WERI-Rb-1 (cell line): ENCODE data around the gene TRIP13.
"Not testable (repeated sequence)": the region's sequence is repeated elsewhere in the genome, so short reads cannot be mapped to it uniquely, and the experiment has no call there.

ENCODE experiments used
- DNase-seq: peaks from one replicate; pipeline ENCODE4 v3.0.0-alpha.2; 2020
- H3K27ac ChIP-seq: fragments of 250-450 bp; sonication (Bioruptor Pico); 2 replicates; pipeline ENCODE4 v1.5.1; 2020; ENCODE audit warnings: mild to moderate bottlenecking, moderate library complexity
- H3K27me3 ChIP-seq: fragments of 250-450 bp; sonication (Bioruptor Pico); 2 replicates; pipeline ENCODE4 v1.5.1; 2021; ENCODE audit warnings: mild to moderate bottlenecking, low read depth, moderate library complexity; ENCODE audit not compliant: insufficient read depth, severe bottlenecking
- H3K36me3 ChIP-seq: fragments of 250-450 bp; sonication (Bioruptor Pico); 2 replicates; pipeline ENCODE4 v1.5.1; 2020; ENCODE audit warnings: mild to moderate bottlenecking, moderate library complexity
- H3K4me3 ChIP-seq: 2 replicates; pipeline ENCODE4 v1.5.1; 2011; ENCODE audit warnings: low read depth, mild to moderate bottlenecking, control low read depth, low read length
- H3K9me3 ChIP-seq: fragments of 250-450 bp; sonication (Bioruptor Pico); 2 replicates; pipeline ENCODE4 v1.5.1; 2021; ENCODE audit warnings: mild to moderate bottlenecking, moderate library complexity; ENCODE audit not compliant: severe bottlenecking
- TF ChIP-seq, protein P1 (sequence below): IDR thresholded peaks from 2 replicates; pipeline ENCODE4 v1.5.1; 2011; ENCODE audit warnings: low read depth, mild to moderate bottlenecking, control low read depth, inconsistent platforms, low read length

TRIP13 gene

GRCh38 chr5:892394-893136 is at the start of gene TRIP13, which contains the start of gene BRD9:
TRIP13 (plus strand) TSS chr5:892884; CDS start chr5:892999, 115 bp downstream.
BRD9 (minus strand) TSS chr5:892801; CDS start chr5:892657, 144 bp downstream.
- no peaks in the 10 kb centered on the region for H3K27me3 ChIP-seq
- peak within 1 kb of the TSS; percentile 94 for H3K27ac ChIP-seq
- DNase-seq = peak; percentile 86
- TF ChIP-seq, protein P1, sequence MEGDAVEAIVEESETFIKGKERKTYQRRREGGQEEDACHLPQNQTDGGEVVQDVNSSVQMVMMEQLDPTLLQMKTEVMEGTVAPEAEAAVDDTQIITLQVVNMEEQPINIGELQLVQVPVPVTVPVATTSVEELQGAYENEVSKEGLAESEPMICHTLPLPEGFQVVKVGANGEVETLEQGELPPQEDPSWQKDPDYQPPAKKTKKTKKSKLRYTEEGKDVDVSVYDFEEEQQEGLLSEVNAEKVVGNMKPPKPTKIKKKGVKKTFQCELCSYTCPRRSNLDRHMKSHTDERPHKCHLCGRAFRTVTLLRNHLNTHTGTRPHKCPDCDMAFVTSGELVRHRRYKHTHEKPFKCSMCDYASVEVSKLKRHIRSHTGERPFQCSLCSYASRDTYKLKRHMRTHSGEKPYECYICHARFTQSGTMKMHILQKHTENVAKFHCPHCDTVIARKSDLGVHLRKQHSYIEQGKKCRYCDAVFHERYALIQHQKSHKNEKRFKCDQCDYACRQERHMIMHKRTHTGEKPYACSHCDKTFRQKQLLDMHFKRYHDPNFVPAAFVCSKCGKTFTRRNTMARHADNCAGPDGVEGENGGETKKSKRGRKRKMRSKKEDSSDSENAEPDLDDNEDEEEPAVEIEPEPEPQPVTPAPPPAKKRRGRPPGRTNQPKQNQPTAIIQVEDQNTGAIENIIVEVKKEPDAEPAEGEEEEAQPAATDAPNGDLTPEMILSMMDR = no peak
- H3K36me3 ChIP-seq = peaks cover 79% of the 10 kb centered on the region
- no peaks in the 10 kb centered on the region for H3K9me3 ChIP-seq
- H3K4me3 ChIP-seq = peak within 1 kb of the TSS; percentile 78

DNA sequence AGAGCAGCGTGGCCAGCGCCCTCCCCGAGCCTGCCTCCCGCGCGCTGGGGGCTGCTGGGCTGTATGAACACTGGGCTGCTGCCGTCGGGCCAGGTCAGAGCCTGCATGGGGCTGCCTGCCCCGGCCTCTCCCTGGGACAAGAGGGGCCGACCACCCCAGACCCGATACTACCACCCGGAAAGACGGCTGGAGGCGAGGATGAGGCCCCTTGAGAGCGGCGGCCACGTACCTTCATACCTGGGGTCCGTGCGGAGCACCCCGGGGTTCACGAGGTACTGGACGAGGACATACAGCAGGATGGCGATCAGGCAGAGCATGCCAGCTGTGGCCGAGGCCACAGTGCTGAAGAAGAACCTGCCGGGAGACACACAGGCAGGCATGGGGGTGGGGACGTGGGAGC is 49.3 kb upstream of the TRIP13 start:
- H3K9me3 ChIP-seq, H3K4me3 ChIP-seq, H3K27ac ChIP-seq, H3K36me3 ChIP-seq, H3K27me3 ChIP-seq: not testable (repeated sequence)
- peak; percentile 13 for DNase-seq

DNA sequence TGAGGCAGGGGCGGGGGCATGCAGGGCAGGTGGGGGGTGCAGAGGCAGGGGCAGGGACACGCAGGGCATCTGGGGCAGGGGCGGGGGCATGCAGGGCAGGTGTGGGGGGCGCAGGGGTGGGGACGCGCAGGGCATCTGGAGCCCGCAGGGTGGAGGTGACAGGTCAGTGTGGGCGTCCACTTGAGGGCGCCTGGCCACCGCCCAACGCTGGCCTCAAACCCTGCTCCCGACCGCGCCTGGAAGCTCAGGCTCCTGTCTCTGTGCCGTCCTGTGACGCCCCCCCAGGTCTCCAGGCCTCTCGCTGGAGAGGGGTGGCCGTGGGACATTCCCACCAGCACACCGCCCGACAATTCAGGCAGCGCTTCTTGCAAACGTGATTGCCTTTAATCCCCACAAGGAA is 48.8 kb upstream of the TRIP13 start:
- not testable (repeated sequence) for H3K9me3 ChIP-seq, H3K27me3 ChIP-seq, H3K36me3 ChIP-seq, H3K4me3 ChIP-seq, H3K27ac ChIP-seq
- DNase-seq = peak; percentile 56
- TF ChIP-seq, protein P1 = peak; percentile 68

- not testable (repeated sequence) for H3K36me3 ChIP-seq, H3K27me3 ChIP-seq, H3K9me3 ChIP-seq, H3K4me3 ChIP-seq, H3K27ac ChIP-seq
- peak; percentile 18 for DNase-seq
Measured at GRCh38 chr5:844426-844825, 48.3 kb upstream of the TRIP13 start.

- not testable (repeated sequence) for H3K27me3 ChIP-seq, H3K27ac ChIP-seq, H3K9me3 ChIP-seq, H3K36me3 ChIP-seq, H3K4me3 ChIP-seq
- peak; percentile 73 for DNase-seq
Measured at GRCh38 chr5:845031-845675, 47.5 kb upstream of the TRIP13 start.

GRCh38 chr5:845676-846601 is 46.7 kb upstream of the TRIP13 start:
- not testable (repeated sequence) for H3K36me3 ChIP-seq

GRCh38 chr5:846602-847091 is 46.0 kb upstream of the TRIP13 start:
- H3K27me3 ChIP-seq, H3K36me3 ChIP-seq, H3K4me3 ChIP-seq, H3K9me3 ChIP-seq, H3K27ac ChIP-seq: not testable (repeated sequence)
- DNase-seq = peak; percentile 7

More at GRCh38 chr5:845676-846601, 46.7 kb upstream of the TRIP13 start:
- not testable (repeated sequence) for H3K27ac ChIP-seq, DNase-seq, H3K9me3 ChIP-seq, H3K4me3 ChIP-seq, H3K27me3 ChIP-seq

DNA sequence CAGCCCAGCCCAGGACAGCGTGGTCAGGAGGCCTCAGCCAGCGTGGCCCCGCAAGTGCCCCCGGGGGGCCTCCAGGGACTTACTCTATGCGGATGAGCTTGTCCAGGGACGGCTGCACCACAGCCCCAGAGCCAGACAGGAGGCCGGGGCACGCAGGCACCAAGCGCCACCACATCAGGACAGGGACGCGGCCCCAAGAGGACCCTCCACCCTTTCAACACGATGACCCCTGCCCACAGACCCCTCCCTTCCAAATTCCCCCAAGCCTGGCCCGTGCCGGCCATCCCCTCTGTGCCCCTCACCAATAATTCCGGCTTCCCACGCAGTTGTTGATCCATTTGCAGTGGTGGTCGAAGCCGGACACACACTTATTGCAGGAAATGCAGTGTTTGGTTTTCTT is 45.5 kb upstream of the TRIP13 start:
- H3K9me3 ChIP-seq, H3K36me3 ChIP-seq, H3K27me3 ChIP-seq, H3K27ac ChIP-seq, H3K4me3 ChIP-seq: not testable (repeated sequence)
- DNase-seq = peak; percentile 5

DNA sequence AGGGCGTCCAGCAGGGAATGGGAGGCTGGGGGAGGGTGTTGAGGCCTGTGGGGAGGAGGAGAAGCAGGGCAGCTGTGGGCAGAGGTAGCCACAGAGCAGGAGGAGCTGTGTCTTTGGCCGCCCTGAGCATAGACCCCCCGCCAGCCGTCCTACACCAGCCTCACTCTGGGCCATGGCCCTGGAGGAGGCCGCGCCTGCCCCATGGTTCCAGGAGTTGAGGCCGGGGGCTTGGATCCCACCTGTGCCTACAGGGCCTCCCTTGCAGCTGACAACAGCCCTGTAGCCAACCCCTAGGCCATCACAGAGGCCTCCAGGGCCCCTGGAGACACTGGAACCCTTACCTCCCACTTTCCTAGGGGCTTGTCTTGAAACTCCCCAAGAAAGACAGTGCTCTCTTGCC is 44.9 kb upstream of the TRIP13 start:
- H3K27ac ChIP-seq, H3K27me3 ChIP-seq, H3K36me3 ChIP-seq, H3K9me3 ChIP-seq, H3K4me3 ChIP-seq: not testable (repeated sequence)
- peak; percentile 4 for DNase-seq
